GM12892 (cell line): Measurements from ENCODE around the gene MYO10.

ENCODE experiments used
- POLR2A ChIP-seq: IDR thresholded peaks from 2 replicates; pipeline ENCODE4 v1.6.1; 2011; ENCODE audit warnings: low read depth, low read length, control low read depth
- POLR2AphosphoS5 ChIP-seq: IDR thresholded peaks from 2 replicates; pipeline ENCODE4 v1.6.1; 2011; ENCODE audit warnings: low read depth, low read length, control low read depth

DNA sequence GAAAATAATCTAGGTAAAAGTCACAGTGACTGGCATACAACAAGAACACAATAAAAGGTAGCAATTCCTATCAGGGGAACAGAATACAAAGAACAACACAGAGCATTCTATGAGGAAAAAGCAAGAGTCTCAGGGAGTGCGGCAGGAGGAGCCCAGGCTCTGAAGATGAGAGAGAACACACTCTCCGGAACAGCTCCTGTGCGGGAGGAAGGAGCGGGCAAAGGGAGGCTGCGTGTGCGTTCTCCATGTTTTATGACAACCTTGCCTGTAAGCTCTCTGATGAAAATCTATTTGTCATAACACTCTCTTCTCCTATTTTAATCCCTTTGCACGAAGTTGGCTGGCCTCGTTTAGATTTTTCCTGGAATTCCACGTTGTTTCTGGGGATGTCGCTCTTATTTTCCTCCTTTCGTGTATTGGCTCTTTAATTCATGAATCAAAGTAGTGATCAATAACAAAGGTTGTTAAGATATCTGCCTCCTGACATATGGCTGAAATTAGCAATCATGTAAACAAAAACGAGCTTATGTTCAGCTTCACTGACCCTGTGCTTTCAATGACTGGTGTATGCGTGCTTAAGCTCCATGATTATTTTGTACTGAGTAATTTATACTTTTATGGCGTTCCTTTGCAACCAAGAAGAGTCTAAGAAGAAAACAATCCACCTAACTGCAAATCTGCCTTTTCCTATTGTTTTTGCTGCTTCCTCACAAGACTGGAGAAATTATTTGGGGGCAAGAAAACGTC lies 109.5 kb downstream of the MYO10 start:
- TF ChIP-seq POLR2A = no peak
- TF ChIP-seq POLR2AphosphoS5 = no peak
